Thoracic aorta (tissue), 2 donors: ENCODE data around the gene ERGIC1. TPM values are rescaled to one million over a fixed set of nuclear protein-coding genes. Genes with fewer than 3 reads are reported as not detected.

Source experiments
- ATAC-seq: fragments of 150-250 bp; one replicate; pipeline ENCODE4 v1.8.0; 2017; ENCODE audit warnings: low read depth; ENCODE audit not compliant: insufficient number of reproducible peaks, low FRiP score
- DNase-seq: peaks from one replicate; pipeline ENCODE4 v3.0.0-alpha.2; 2020; ENCODE audit warnings: low spot score
- H3K27ac ChIP-seq, 2 donors: fragments of 200-600 bp; sonication (generic); 1 replicate in 1 of 2; 2 replicates in 1 of 2; pipeline ENCODE4 v1.5.1; 2016; ENCODE audit warnings: mild to moderate bottlenecking in 2 of 2, moderate library complexity in 2 of 2
- H3K27me3 ChIP-seq: fragments of 200-600 bp; sonication (generic); replicated peaks from 2 replicates; pipeline ENCODE4 v1.6.0; 2016; ENCODE audit warnings: mild to moderate bottlenecking; ENCODE audit not compliant: insufficient read depth
- H3K36me3 ChIP-seq: fragments of 200-600 bp; sonication (generic); one replicate; pipeline ENCODE4 v1.5.1; 2016
- H3K4me1 ChIP-seq, 2 donors: fragments of 200-600 bp; sonication (generic); 1 replicate in 1 of 2; 2 replicates in 1 of 2; pipeline versions ENCODE4 v1.5.1 to v1.6.0; 2016; ENCODE audit warnings: low read depth in 2 of 2, mild to moderate bottlenecking in 1 of 2; ENCODE audit not compliant: control insufficient read depth in 1 of 2
- H3K4me3 ChIP-seq: fragments of 200-600 bp; sonication (generic); 2 replicates; pipeline ENCODE4 v1.5.1; 2016; ENCODE audit warnings: mild to moderate bottlenecking
- H3K9me3 ChIP-seq: fragments of 200-600 bp; sonication (generic); 2 replicates; pipeline ENCODE4 v1.5.1; 2016
- total RNA-seq, 2 donors: library from RNA; depleted of rRNA; stranded (reverse); fragments of >200 nt; gene quantifications; one replicate each; pipeline versions ENCODE4 v1.1.0 to v1.2.3, GENCODE V29; 2016
- TF ChIP-seq, protein P1 (sequence below): fragments of 200-600 bp; sonication (generic); IDR thresholded peaks from one replicate; pipeline ENCODE4 v1.5.1; 2019; ENCODE audit warnings: antibody characterized with exemption

ERGIC1 gene
- total RNA-seq, 2 donors from 2014 or later, result 141 to 230 TPM

DNA sequence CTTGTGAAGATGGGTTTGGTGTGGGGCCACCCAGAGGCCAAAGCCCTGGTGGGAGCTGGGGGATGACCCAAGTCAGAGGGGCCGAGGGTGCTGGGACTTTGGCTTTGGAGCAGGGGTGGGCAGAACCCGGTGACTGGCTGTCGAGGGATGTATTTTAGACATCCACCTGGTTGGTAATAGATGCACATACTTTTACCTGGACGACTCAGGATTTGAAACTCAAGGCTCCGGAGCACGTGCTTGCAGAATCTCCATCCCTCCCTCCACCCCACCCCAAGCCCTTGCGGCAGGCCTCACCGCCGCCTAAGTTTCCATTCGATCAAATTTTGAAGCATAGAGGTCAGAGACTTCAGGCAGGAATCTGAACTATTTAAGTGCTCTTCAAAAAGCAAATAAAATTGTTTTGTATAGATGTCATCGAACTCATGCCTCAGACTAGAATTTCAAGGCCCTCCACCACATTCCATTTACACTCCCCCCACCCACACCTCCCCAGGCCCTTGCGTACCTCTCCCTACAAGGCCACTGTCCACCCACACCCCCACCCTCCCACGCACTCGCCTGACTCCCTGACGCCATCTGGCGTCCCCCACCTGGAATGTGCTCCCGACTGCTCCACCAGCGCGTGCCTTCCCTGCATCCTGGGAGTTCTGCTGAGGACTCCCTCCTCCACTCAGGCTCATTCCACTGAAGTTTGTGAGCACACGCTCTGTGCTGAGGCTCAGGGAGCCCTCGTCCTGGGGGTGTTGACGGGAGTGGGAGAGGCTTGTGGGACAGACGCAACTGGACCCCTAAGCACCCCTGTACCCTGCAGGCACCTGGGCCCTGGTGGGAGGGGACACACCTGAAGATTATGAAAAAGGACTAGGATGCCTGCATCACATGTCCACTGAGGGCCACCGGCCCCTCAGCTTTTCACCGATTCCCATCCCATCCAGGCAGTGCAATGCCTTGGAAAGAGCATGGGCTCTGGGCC is 68.7 kb downstream of the ERGIC1 start:
- Histone ChIP-seq H3K4me1 (peaks cover 61 to 97% of the 10 kb centered on the region in 2 donors), H3K9me3 (no peaks in the 10 kb centered on the region), H3K36me3 (no peaks in the 10 kb centered on the region), H3K27ac (peak overlapping the region; percentile 98 to 99), H3K27me3 (no peaks in the 10 kb centered on the region), H3K4me3 (peak overlapping the region; percentile 5)
- TF ChIP-seq, protein P1, sequence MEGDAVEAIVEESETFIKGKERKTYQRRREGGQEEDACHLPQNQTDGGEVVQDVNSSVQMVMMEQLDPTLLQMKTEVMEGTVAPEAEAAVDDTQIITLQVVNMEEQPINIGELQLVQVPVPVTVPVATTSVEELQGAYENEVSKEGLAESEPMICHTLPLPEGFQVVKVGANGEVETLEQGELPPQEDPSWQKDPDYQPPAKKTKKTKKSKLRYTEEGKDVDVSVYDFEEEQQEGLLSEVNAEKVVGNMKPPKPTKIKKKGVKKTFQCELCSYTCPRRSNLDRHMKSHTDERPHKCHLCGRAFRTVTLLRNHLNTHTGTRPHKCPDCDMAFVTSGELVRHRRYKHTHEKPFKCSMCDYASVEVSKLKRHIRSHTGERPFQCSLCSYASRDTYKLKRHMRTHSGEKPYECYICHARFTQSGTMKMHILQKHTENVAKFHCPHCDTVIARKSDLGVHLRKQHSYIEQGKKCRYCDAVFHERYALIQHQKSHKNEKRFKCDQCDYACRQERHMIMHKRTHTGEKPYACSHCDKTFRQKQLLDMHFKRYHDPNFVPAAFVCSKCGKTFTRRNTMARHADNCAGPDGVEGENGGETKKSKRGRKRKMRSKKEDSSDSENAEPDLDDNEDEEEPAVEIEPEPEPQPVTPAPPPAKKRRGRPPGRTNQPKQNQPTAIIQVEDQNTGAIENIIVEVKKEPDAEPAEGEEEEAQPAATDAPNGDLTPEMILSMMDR, result no peak
- ATAC-seq, result no peak
- DNase-seq, result peak; percentile 51

GRCh38 chr5:172903790-172904189 is 69.7 kb downstream of the ERGIC1 start:
- no peak for ATAC-seq

DNA sequence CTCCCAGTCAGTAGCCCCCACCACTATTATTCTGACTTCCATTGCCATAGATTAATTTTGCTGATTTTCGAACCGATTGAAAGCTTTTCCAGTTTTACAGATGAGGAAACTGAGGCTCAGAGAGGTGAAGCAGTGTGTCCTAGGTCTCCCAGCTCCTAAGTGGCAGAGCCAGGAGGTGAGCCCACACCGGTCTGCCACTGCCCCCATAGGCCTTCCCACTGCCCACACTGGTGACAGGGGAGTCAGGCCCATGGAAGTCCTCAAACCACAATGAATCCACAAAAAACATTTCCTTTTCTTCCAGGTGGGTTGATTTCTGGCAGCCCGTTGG is 70.2 kb downstream of the ERGIC1 start:
- peak overlapping the region; percentile 11 for H3K4me3 ChIP-seq
- H3K4me1 ChIP-seq, result peaks cover 54 to 90% of the 10 kb centered on the region in 2 donors
- no peaks in the 10 kb centered on the region for H3K9me3 ChIP-seq
- DNase-seq, result no peak
- no peaks in the 10 kb centered on the region for H3K36me3 ChIP-seq
- H3K27ac ChIP-seq, result peak overlapping the region; percentile 98 to 99
- TF ChIP-seq, protein P1, result no peak
- ATAC-seq, result no peak
- H3K27me3 ChIP-seq, result no peaks in the 10 kb centered on the region

More at GRCh38 chr5:172903790-172904189, 69.7 kb downstream of the ERGIC1 start:
- Histone ChIP-seq H3K9me3 (no peaks in the 10 kb centered on the region), H3K4me1 (peaks cover 54 to 94% of the 10 kb centered on the region in 2 donors), H3K4me3 (peak overlapping the region; percentile 11), H3K27ac (peak overlapping the region; percentile 98 to 99), H3K36me3 (no peaks in the 10 kb centered on the region), H3K27me3 (no peaks in the 10 kb centered on the region)
- peak; percentile 84 for DNase-seq
- TF ChIP-seq, protein P1, result no peak

GRCh38 chr5:172904643-172905345 is 70.7 kb downstream of the ERGIC1 start:
- H3K27ac ChIP-seq, result peak overlapping the region; percentile 98 to 99
- H3K4me3 ChIP-seq, result peak overlapping the region; percentile 41
- no peaks in the 10 kb centered on the region for H3K27me3 ChIP-seq
- H3K9me3 ChIP-seq, result no peaks in the 10 kb centered on the region
- peaks cover 54 to 85% of the 10 kb centered on the region in 2 donors for H3K4me1 ChIP-seq
- DNase-seq, result peak; percentile 56
- ATAC-seq, result peak; percentile 10
- TF ChIP-seq, protein P1, result no peak
- H3K36me3 ChIP-seq, result no peaks in the 10 kb centered on the region
